T-helper 2 cell treated with Interferon-gamma antibody and Interleukin-4, amounts not matched to agents 5 μg/mL and 100 μg/mL, for 36 hours (primary cell): ENCODE measurements around the gene C1orf50.
A peak's percentile ranks its signal among the peaks of the same experiment; 100 is the strongest.
"Not testable (repeated sequence)": the region's sequence is repeated elsewhere in the genome, so short reads cannot be mapped to it uniquely, and the experiment has no call there.

Source experiments
- DNase-seq: peaks from one replicate; pipeline ENCODE4 v3.0.0; 2021; ENCODE audit warnings: low spot score
- H3K27ac Mint-ChIP-seq: one replicate; pipeline ENCODE4 v1.8.0; 2021; ENCODE audit warnings: mild to moderate bottlenecking, mixed read lengths
- H3K27me3 Mint-ChIP-seq: one replicate; pipeline ENCODE4 v1.8.0; 2021; ENCODE audit warnings: low read depth, mixed read lengths
- H3K36me3 Mint-ChIP-seq: one replicate; pipeline ENCODE4 v1.8.0; 2021; ENCODE audit warnings: low read depth, mixed read lengths
- H3K4me1 Mint-ChIP-seq: one replicate; pipeline ENCODE4 v1.8.0; 2021; ENCODE audit warnings: low read depth, mixed read lengths
- H3K4me3 Mint-ChIP-seq: one replicate; pipeline ENCODE4 v1.8.0; 2022; ENCODE audit warnings: mild to moderate bottlenecking, moderate library complexity, mixed read lengths
- H3K9me3 Mint-ChIP-seq: one replicate; pipeline ENCODE4 v1.8.0; 2021; ENCODE audit warnings: mixed read lengths

The C1orf50 gene

DNA sequence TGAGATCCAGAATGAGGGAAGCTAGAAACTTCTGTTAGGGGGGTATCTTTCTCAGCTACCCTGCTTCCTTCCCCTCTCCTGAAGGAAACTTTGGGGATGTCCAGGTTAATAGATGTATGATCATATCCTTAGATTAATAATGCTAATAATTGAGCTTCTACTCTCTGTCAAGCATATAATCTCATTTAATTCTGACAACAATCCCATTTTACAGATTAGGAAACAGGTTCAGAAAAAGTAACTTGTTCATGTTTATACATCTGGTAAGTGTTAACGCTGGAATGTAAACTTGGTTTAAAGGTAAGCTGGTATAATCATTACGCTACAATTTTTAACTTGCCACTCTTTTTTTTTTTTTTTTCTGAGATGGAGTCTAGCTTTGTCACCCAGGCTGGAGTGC, 16.0 kb downstream of the C1orf50 start:
- Mint-ChIP-seq H3K27ac (no peak overlapping the region), H3K27me3 (no peaks in the 10 kb centered on the region), H3K4me1 (peaks cover 34% of the 10 kb centered on the region), H3K9me3 (no peaks in the 10 kb centered on the region), H3K4me3 (no peak overlapping the region), H3K36me3 (peaks cover 27% of the 10 kb centered on the region)
- DNase-seq: no peak

DNA sequence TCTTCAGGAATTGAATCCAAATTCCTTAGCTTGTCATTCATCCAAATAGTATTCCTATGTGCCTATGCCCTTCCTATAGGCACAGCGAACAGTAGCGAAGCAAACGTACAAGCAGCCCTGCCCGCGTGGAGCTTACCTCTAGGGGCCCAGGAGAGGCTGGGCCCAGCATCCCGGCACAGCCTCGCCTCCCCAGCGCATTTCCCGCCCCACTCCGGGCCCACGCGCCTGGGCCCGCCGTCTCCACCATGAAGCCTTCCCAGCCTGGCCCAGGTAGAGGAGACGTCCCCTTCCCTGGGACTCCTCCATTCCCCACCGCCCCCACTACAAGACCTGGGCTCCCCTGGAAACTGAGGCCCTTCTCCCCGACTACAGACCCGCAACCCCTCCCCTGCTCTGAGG, 17.5 kb downstream of the C1orf50 start:
- H3K4me3 Mint-ChIP-seq: no peak overlapping the region
- peaks cover 24% of the 10 kb centered on the region for H3K4me1 Mint-ChIP-seq
- H3K27me3 Mint-ChIP-seq: no peaks in the 10 kb centered on the region
- H3K9me3 Mint-ChIP-seq: no peaks in the 10 kb centered on the region
- no peak overlapping the region for H3K27ac Mint-ChIP-seq
- DNase-seq: no peak
- H3K36me3 Mint-ChIP-seq: peaks cover 17% of the 10 kb centered on the region

DNA sequence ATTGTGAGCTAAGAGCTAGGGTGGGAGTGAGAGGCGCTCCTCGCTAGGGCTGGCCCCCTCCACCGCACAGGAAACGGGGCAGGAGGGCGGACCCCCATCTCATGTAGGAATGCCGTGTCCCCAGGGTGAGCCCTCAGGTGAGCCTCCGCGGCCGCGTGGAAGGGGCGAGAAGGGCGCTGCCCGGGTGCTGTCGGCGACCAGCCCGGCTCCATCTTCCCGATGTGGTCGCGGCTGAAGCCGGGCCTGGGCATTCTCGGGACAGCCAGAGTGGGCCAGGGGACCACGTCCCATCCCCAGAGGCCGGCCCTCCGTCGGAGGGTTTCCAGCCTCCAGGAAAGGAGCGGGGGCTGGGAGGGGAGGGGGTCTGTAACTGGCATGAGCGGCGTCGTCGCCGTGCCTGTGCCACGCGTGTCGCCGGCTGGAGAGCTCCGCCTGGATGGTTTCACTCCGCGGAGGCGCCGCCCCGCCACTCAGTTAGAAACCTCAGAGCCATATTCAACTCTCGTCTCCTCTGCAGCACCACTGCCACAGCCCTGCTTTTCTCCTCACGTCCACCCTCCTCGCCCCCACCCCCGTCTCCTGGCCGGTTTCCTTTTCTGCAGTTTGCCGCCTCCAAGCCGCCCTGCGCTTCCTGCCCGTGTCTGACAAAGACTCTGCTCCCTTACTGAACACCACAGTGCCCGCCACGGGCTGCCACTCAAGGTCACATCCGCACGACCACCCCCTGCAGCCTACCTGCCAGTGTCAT, 18.1 kb downstream of the C1orf50 start, which contains the start of gene TMEM269:
TMEM269 (plus strand) TSS at position 46 of the 748 bp plus-strand sequence. CDS start 4,903 bp downstream, outside the sequence.
- peak; percentile 41 for DNase-seq
- Mint-ChIP-seq H3K27ac (peak within 1 kb of the TSS; percentile 70), H3K27me3 (no peaks in the 10 kb centered on the region), H3K36me3 (peaks cover 16% of the 10 kb centered on the region), H3K4me3 (peak within 1 kb of the TSS; percentile 66), H3K4me1 (peaks cover 18% of the 10 kb centered on the region), H3K9me3 (no peaks in the 10 kb centered on the region)

DNA sequence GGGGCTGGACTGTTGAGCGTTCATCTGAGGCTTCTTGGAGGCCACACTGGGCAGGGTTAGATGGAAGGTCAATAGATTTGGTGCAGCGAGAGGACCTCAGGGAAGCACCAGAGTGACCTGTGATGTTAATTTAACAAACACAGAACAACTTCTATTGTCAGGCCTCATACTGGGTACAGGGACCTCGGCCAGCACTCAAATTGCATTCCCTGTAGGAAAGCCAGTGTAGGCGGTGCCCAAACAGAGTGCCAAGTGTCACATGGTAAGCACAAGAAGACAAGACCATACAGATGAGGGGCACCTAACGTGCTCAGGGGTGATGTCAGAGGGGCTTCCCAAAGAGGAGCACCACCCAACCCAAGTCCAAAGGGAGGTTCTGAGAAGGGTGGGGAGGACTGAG, 19.0 kb downstream of the C1orf50 start:
- peaks cover 9% of the 10 kb centered on the region for H3K36me3 Mint-ChIP-seq
- H3K27me3 Mint-ChIP-seq: no peaks in the 10 kb centered on the region
- DNase-seq: no peak
- H3K4me1 Mint-ChIP-seq: peaks cover 10% of the 10 kb centered on the region
- H3K4me3 Mint-ChIP-seq: peak overlapping the region; percentile 66
- H3K27ac Mint-ChIP-seq: peak overlapping the region; percentile 70
- no peaks in the 10 kb centered on the region for H3K9me3 Mint-ChIP-seq

DNA sequence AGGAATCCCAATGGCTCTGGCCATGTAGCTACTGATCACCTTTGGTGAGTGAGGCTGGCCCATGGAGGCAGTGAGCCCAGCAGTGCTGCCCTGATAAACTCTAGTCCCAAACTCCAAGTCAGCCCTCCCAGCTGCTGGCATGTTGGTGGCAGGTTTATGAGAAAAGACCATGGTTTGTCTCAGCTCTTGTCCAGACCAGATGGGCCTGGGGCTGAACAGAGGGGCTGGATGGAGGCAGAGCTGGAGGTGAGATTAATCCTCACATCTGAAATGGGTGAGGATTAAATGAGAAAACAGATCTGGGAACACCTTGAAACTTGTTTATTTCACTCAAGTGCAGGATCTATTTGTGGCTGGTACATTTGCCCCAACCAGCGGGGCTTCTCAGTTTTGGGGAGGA, 21.0 kb downstream of the C1orf50 start:
- H3K4me1 Mint-ChIP-seq: peaks cover 10% of the 10 kb centered on the region
- no peak overlapping the region for H3K27ac Mint-ChIP-seq
- H3K4me3 Mint-ChIP-seq: no peak overlapping the region
- DNase-seq: no peak
- peaks cover 4% of the 10 kb centered on the region for H3K36me3 Mint-ChIP-seq
- no peaks in the 10 kb centered on the region for H3K9me3 Mint-ChIP-seq
- no peaks in the 10 kb centered on the region for H3K27me3 Mint-ChIP-seq

DNA sequence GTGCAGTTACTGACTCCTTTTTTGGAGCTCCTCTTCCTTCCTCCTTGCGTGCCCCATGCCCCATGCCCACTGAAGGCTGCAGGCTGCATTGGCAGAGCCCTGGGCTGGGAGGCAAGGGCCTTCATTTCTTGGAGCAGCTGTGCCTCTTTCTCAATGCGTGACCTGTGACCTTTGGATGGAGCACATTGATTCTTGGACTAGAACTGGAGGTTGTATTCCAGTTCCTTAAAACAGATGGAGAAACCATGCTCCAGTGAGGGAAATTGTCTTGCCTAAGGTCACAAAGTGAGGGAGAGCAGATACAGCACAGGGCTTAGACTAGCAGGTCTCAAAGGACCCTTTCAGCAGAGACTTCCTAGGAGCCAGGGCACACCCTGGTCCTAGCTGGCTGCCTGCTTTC, 26.8 kb downstream of the C1orf50 start:
- no peaks in the 10 kb centered on the region for H3K9me3 Mint-ChIP-seq
- no peaks in the 10 kb centered on the region for H3K4me1 Mint-ChIP-seq
- H3K27me3 Mint-ChIP-seq: peaks cover 6% of the 10 kb centered on the region
- H3K4me3 Mint-ChIP-seq: no peak overlapping the region
- no peak for DNase-seq
- no peaks in the 10 kb centered on the region for H3K36me3 Mint-ChIP-seq
- no peak overlapping the region for H3K27ac Mint-ChIP-seq

DNA sequence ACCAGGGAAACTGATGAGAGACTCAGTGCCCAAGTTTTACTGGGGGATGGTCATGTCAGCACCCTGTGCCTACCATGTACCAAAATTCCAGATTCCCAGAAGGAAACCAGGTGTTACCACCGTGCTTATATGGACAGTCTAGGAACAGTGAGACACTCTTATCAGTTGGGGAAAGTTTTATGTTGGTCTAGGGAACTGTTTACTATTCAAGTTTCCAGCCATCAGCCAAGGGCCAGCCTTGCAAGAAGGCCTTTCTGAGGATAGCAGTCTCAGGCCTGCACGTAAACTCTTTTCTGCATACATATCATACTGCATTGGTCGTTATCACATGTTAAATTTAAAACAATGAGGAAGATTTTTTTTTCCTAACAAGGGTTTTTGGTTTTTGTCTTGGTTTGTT, 30.4 kb downstream of the C1orf50 start:
- Mint-ChIP-seq H3K36me3 (no peaks in the 10 kb centered on the region), H3K9me3 (no peaks in the 10 kb centered on the region), H3K4me3 (no peak overlapping the region), H3K27me3 (peaks cover 11% of the 10 kb centered on the region), H3K27ac (no peak overlapping the region), H3K4me1 (no peaks in the 10 kb centered on the region)
- DNase-seq: no peak

DNA sequence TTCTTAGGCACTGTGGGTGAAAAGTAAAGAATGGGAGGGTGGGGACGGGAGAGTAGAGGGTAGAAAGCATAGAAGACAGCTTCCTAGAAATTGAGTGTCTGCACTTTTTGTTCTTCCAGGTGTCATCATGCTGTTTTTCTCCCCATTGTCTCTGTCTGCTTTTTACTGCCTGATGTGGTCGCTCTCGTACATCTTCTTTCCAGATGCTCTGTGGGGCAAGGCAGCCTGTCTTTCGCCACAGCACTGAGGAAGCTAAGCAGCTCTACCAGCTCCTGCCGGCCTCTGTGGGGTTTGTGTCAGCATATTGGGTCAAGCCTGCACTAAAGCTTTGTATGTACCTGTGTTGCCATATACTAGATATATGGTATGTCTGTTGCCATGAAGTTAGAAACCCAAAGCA, 30.9 kb downstream of the C1orf50 start:
- Mint-ChIP-seq H3K27ac (no peak overlapping the region), H3K9me3 (no peaks in the 10 kb centered on the region), H3K27me3 (peaks cover 11% of the 10 kb centered on the region), H3K36me3 (no peaks in the 10 kb centered on the region), H3K4me3 (no peak overlapping the region), H3K4me1 (no peaks in the 10 kb centered on the region)
- DNase-seq: no peak

DNA sequence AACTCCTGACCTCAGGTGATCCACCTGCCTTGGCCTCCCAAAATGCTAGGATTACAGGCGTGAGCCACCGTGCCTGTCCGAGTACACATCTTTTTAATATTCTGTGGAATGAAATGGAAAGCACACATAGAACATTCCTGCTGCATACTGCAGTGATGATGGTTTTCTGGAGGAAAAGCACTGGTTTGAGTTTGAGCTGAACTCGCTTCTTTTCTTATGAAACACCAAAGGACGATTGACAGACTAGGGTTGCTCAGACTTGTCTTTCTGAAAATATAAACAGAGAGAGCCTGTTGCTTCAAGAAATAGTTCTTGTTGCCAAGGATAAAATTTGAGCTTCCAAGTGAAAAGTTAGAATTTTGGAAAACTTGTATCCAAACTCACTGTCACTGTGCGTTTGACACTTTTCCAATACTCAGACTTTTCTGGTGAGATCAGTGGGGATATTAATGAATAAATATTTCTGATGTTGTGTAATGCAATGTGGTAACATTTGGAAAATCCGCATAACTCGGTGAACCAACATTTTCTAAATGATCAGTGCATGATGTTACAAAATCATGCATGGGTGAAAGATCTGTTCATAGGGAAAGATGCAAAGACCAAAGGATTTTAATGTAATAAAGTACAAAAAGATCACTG, 34.9 kb downstream of the C1orf50 start:
- Mint-ChIP-seq H3K27ac (no peak overlapping the region), H3K27me3 (peaks cover 6% of the 10 kb centered on the region), H3K4me1 (no peaks in the 10 kb centered on the region), H3K36me3 (peaks cover 6% of the 10 kb centered on the region), H3K4me3 (no peak overlapping the region), H3K9me3 (no peaks in the 10 kb centered on the region)
- no peak for DNase-seq

DNA sequence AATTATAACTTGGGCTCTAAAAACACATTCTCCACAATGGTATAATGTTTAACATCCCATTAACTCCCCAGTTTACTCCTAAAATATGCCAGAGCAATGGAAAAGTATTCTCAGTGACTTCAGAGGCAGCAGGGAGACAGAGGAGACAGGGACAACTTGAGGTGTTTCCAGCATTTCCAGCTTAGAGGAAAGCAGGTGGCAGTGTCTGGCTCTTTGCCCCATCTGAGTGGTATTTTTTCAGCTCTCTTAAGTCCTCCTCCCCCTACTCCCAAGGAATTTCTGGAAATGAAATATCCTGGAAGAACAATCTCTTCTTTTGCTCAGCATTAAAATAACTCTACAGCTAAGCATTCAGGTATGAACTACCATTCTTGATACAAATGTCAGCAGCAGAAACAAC, 39.1 kb downstream of the C1orf50 start:
- Mint-ChIP-seq H3K4me3 (no peak overlapping the region), H3K4me1 (no peaks in the 10 kb centered on the region), H3K9me3 (no peaks in the 10 kb centered on the region), H3K36me3 (peaks cover 6% of the 10 kb centered on the region), H3K27me3 (peaks cover 5% of the 10 kb centered on the region), H3K27ac (no peak overlapping the region)
- DNase-seq: no peak

DNA sequence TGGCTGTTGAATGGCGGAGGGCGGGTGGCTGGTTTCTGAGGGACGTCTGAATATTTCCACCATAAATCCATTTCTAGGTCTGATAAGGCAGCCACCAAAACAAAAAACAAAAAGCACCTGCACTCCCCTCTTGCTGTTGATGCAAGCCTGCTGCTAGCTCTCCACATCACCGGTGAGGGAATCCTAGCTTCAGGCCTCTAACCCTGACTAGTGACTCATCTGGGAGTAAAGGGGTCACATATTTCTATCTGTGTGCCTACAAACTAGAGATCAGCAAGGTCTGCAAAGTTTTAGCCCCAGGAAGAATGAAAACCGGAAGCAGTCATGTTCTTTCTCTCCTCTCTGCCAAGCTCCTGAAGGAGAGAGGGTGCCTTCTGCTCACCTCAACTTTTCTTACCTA, 39.5 kb downstream of the C1orf50 start:
- Mint-ChIP-seq H3K27ac (no peak overlapping the region), H3K4me3 (no peak overlapping the region), H3K9me3 (no peaks in the 10 kb centered on the region), H3K36me3 (peaks cover 6% of the 10 kb centered on the region), H3K27me3 (peaks cover 5% of the 10 kb centered on the region), H3K4me1 (no peaks in the 10 kb centered on the region)
- DNase-seq: no peak

DNA sequence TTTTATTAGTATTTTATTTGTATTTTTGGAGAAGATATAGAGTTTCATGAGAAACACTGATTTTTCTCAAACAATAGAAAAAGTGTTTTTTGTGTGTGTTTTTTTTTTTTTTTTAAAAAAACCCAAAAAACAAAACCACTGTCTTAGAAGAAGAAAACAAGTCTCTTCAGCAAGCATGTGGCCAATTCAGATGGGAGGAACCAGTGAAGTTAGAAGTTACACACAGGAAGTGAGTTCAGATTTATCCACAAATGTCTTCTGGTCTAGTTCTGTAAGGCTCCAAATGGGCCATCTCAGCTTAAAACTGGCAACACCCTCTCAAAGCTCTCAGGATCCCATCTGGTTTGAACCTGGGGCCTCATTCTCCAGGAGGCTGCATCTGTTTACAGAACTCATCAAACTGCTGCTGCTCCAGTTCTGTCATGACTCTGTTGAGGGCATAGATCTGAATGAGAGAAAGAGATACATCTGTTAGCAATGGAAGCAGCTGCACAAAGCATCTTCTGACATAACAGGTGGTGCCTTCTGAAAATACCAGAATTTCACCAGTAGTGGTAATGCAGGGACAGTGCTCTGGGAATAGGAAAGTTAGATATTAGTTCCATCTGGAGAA, 40.1 kb downstream of the C1orf50 start:
- DNase-seq: no peak
- Mint-ChIP-seq H3K36me3 (peaks cover 6% of the 10 kb centered on the region), H3K27me3 (peaks cover under 1% of the 10 kb centered on the region), H3K4me3 (no peak overlapping the region), H3K27ac (no peak overlapping the region), H3K9me3 (no peaks in the 10 kb centered on the region), H3K4me1 (no peaks in the 10 kb centered on the region)

DNA sequence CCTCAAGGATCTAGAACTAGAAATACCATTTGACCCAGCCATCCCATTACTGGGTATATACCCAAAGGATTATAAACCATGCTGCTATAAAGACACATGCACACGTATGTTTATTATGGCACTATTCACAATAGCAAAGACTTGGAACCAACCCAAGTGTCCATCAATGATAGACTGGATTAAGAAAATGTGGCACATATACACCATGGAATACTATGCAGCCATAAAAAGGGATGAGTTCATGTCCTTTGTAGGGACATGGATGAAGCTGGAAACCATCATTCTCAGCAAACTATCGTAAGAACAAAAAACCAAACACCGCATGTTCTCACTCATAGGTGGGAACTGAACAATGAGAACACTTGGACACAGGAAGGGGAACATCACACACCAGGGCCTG, 47.8 kb downstream of the C1orf50 start:
- H3K27me3 Mint-ChIP-seq, H3K27ac Mint-ChIP-seq, DNase-seq, H3K4me3 Mint-ChIP-seq, H3K36me3 Mint-ChIP-seq, H3K9me3 Mint-ChIP-seq: not testable (repeated sequence)
- peaks cover 16% of the 10 kb centered on the region for H3K4me1 Mint-ChIP-seq

DNA sequence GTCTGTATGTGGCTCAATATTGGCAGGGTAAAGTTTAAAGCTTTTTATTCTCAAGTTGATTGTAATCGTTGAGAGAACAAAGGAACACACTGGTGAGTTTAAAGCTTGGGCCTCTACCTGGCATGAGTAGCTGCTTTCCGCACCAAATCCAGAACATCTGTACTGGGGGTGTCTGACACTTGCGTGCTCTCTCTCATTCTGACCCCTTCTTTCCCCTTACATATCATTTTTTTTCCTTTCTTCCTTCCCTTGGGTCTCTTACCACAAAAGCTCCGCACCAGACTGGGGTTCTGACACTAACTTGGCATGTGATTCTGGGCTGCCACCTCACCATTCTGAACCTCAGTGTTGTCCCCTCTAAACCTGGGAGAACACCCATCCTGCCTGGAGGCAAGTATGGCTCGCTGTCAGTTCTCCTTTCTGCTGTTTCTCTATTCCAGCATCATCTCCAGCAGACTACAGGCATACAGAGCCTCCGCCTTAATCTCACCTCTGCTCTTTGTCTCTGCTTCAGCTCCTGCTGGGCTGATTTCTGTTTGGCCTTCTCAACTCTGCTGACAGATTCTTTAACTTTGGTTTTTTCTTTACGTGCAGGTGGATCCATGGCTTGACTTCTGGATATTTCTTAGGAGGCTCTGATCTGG, 49.0 kb downstream of the C1orf50 start:
- Mint-ChIP-seq H3K9me3 (no peaks in the 10 kb centered on the region), H3K36me3 (peaks cover 7% of the 10 kb centered on the region), H3K27me3 (peaks cover 2% of the 10 kb centered on the region), H3K4me3 (peak overlapping the region; percentile 87), H3K27ac (peak overlapping the region; percentile 87), H3K4me1 (peaks cover 20% of the 10 kb centered on the region)
- DNase-seq: no peak
